GM12872 (cell line): ENCODE measurements around the gene SHISA9.

Source experiments
- TF ChIP-seq, protein P1 (sequence below): IDR thresholded peaks from 3 replicates; pipeline ENCODE4 v1.5.1; 2011; ENCODE audit warnings: low read depth, mild to moderate bottlenecking, low read length, moderate library complexity; ENCODE audit not compliant: insufficient read depth

SHISA9 gene

GRCh38 chr16:12999368-12999767 is 98.0 kb downstream of the SHISA9 start:
- TF ChIP-seq, protein P1, sequence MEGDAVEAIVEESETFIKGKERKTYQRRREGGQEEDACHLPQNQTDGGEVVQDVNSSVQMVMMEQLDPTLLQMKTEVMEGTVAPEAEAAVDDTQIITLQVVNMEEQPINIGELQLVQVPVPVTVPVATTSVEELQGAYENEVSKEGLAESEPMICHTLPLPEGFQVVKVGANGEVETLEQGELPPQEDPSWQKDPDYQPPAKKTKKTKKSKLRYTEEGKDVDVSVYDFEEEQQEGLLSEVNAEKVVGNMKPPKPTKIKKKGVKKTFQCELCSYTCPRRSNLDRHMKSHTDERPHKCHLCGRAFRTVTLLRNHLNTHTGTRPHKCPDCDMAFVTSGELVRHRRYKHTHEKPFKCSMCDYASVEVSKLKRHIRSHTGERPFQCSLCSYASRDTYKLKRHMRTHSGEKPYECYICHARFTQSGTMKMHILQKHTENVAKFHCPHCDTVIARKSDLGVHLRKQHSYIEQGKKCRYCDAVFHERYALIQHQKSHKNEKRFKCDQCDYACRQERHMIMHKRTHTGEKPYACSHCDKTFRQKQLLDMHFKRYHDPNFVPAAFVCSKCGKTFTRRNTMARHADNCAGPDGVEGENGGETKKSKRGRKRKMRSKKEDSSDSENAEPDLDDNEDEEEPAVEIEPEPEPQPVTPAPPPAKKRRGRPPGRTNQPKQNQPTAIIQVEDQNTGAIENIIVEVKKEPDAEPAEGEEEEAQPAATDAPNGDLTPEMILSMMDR = no peak

GRCh38 chr16:13005721-13006247 is 104.4 kb downstream of the SHISA9 start:
- TF ChIP-seq, protein P1 = no peak

DNA sequence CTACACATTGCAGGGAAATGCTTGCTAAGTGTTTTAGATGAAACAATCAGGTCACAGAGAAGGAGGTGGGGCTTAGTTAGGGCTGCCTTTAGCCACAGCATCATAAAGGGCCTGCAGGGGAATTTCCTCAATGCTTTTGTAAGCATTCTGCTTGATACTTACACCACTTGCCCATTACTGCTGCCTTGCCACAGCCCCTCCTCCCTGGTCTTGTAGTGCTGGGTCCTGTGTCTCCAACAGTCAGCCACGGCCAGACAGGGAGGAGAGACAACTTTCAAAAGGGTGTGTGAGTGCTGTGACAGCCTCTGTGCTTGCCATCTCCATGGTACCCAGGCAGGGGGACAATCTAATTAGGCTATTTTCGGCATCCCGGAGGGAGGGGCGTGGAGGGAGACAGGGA is 111.2 kb downstream of the SHISA9 start:
- TF ChIP-seq, protein P1 = no peak

- TF ChIP-seq, protein P1 = no peak
Measured at GRCh38 chr16:13013043-13013442, 111.6 kb downstream of the SHISA9 start.

- TF ChIP-seq, protein P1 = no peak
Measured at GRCh38 chr16:13014476-13014875, 113.1 kb downstream of the SHISA9 start.

- TF ChIP-seq, protein P1 = no peak
Measured at GRCh38 chr16:13018026-13018425, 116.6 kb downstream of the SHISA9 start.

DNA sequence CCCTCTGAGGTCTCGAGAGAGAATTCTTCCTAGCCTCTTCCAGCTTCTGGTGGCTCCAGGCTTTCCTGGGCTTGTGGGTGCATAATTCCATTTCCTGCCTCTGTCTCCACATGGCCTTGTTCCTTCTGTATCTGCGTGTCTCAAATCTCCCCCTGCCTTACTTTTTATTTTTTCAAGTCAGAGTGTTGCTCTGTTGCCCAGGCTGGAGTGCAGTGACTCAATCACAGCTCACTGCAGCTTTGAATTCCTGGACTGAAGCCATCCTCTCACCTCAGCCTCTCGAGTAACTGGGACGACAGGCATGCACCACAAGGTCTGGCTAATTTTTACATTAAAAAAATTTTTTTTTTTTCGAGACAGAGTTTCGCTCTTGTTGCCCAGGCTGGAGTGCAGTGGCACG is 120.6 kb downstream of the SHISA9 start:
- TF ChIP-seq, protein P1 = no peak

DNA sequence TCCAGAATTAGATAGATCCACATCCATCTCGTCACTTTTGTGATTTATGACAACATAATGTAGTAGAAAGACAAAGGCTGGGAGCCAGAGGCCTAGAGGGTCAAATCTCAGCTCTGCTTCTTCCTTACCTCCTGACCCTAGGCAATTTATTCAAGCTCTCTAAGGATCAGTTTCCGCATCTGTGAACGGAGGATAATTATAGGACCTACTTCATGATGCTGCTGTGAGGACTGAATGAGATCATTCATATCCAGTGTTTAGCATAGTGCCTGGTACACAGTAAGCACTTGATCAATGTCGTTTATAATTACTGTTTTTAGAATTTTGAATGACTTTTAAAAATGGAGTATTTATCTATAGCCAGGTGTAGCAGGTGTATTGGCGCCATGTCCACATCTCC is 128.4 kb downstream of the SHISA9 start:
- TF ChIP-seq, protein P1 = no peak
